Lower lobe of right lung (tissue), 2 donors: ENCODE data around the gene DGKI. TPM values are rescaled to one million over a fixed set of nuclear protein-coding genes. Genes with fewer than 3 reads are reported as not detected.
"Not testable (repeated sequence)": the region's sequence is repeated elsewhere in the genome, so short reads cannot be mapped to it uniquely, and the experiment has no call there.

Experiments used
- ATAC-seq, 2 donors: fragments of 200-7000 bp; cut with Tn5 transposase; one replicate each; pipeline ENCODE4 v1.9.1; 2020 to 2022; ENCODE audit warnings: mild to moderate bottlenecking in 2 of 2, moderate library complexity in 2 of 2
- DNase-seq: peaks from one replicate; pipeline ENCODE4 v3.0.0-alpha.2; 2020
- H3K27ac ChIP-seq: fragments of 200-600 bp; one replicate; pipeline ENCODE4 v1.8.0; 2022
- H3K27me3 ChIP-seq: fragments of 200-600 bp; one replicate; pipeline ENCODE4 v1.8.0; 2022; ENCODE audit warnings: low read depth
- H3K36me3 ChIP-seq: fragments of 200-600 bp; one replicate; pipeline ENCODE4 v1.8.0; 2022; ENCODE audit warnings: mild to moderate bottlenecking
- H3K4me1 ChIP-seq: fragments of 200-600 bp; one replicate; pipeline ENCODE4 v1.8.0; 2022
- H3K4me3 ChIP-seq: fragments of 200-600 bp; one replicate; pipeline ENCODE4 v1.8.0; 2022; ENCODE audit warnings: mild to moderate bottlenecking
- H3K9me3 ChIP-seq: fragments of 200-600 bp; one replicate; pipeline ENCODE4 v1.8.0; 2022
- intact Hi-C: fragments of 100-400 bp; cut with DNase I; formaldehyde crosslinking; loops from one replicate; pipeline ENCODE4 v1.11.0; 2022
- total RNA-seq: library from RNA; stranded (reverse); fragmentation: NEBNext Ultra II Directional; extraction: Animal tissue kit (Norgen Biotek cat#: 25700); gene quantifications from one replicate; pipeline ENCODE4 v1.2.1, GENCODE V29; 2021
- TF ChIP-seq, protein P1 (sequence below): fragments of 200-600 bp; IDR thresholded peaks from one replicate; pipeline ENCODE4 v1.8.0; 2022; ENCODE audit warnings: antibody characterized with exemption, mild to moderate bottlenecking
- donor health status: DM: no; HTN: yes; CAD: no; lungs with severe emphysema.

The DGKI gene
- total RNA-seq, 1 donor from 2014 or later = 0.09 TPM

- H3K27me3 ChIP-seq = no peaks in the 10 kb centered on the region
- intact Hi-C loops = loop anchor here (10.0 kb wide), 1 partner anchor 289 kb away; no protein-coding TSS in a partner anchor
- peaks cover 7% of the 10 kb centered on the region for H3K4me1 ChIP-seq
- no peaks in the 10 kb centered on the region for H3K9me3 ChIP-seq
- TF ChIP-seq, protein P1, sequence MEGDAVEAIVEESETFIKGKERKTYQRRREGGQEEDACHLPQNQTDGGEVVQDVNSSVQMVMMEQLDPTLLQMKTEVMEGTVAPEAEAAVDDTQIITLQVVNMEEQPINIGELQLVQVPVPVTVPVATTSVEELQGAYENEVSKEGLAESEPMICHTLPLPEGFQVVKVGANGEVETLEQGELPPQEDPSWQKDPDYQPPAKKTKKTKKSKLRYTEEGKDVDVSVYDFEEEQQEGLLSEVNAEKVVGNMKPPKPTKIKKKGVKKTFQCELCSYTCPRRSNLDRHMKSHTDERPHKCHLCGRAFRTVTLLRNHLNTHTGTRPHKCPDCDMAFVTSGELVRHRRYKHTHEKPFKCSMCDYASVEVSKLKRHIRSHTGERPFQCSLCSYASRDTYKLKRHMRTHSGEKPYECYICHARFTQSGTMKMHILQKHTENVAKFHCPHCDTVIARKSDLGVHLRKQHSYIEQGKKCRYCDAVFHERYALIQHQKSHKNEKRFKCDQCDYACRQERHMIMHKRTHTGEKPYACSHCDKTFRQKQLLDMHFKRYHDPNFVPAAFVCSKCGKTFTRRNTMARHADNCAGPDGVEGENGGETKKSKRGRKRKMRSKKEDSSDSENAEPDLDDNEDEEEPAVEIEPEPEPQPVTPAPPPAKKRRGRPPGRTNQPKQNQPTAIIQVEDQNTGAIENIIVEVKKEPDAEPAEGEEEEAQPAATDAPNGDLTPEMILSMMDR = peak; percentile 65
- H3K4me3 ChIP-seq = no peak overlapping the region
- peak; percentile 56 to 81 for ATAC-seq
- H3K36me3 ChIP-seq = no peaks in the 10 kb centered on the region
- no peak for DNase-seq
- H3K27ac ChIP-seq = no peak overlapping the region
Measured at GRCh38 chr7:137454246-137454724, 392.5 kb downstream of the DGKI start.

DNA sequence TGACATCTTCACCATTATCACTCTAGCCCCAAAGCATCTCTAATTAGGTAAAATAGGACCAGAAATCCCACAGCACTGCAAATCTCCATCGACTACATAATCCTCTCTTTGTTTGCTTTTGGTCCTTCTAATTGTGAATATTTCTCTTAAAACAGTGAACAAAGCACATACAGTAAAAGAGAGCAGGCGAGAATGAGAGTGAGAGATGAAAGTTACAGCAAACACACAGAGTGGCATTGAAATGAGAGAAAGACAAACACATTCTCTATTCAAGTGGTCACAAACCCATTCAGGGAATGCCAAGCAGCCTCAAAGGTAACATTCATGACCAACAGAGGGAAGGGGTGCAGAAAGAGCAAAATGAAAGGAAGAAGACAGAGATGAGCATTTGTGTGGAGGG, 393.4 kb downstream of the DGKI start:
- H3K4me3 ChIP-seq = no peak overlapping the region
- ATAC-seq (peak; percentile 27 to 82), DNase-seq (no peak)
- H3K36me3 ChIP-seq = no peaks in the 10 kb centered on the region
- TF ChIP-seq, protein P1 = no peak
- intact Hi-C loops = loop anchor here (10.0 kb wide), 1 partner anchor 289 kb away; no protein-coding TSS in a partner anchor
- no peaks in the 10 kb centered on the region for H3K9me3 ChIP-seq
- no peak overlapping the region for H3K27ac ChIP-seq
- H3K4me1 ChIP-seq = peaks cover 7% of the 10 kb centered on the region
- no peaks in the 10 kb centered on the region for H3K27me3 ChIP-seq

- intact Hi-C loops = no loop called here
- ATAC-seq (no peak), DNase-seq (no peak)
- TF ChIP-seq, protein P1 = no peak
- Histone ChIP-seq H3K27me3 (no peaks in the 10 kb centered on the region), H3K9me3 (no peaks in the 10 kb centered on the region), H3K4me1 (peaks cover 5% of the 10 kb centered on the region), H3K27ac (no peak overlapping the region), H3K4me3 (no peak overlapping the region), H3K36me3 (no peaks in the 10 kb centered on the region)
Measured at GRCh38 chr7:137449016-137449415, 397.8 kb downstream of the DGKI start.

- H3K27me3 ChIP-seq, ATAC-seq, H3K27ac ChIP-seq, H3K4me1 ChIP-seq, H3K9me3 ChIP-seq, intact Hi-C loops, H3K36me3 ChIP-seq, DNase-seq, H3K4me3 ChIP-seq: not testable (repeated sequence)
Measured at GRCh38 chr7:137448572-137448971, 398.2 kb downstream of the DGKI start.

- Histone ChIP-seq H3K27me3 (no peaks in the 10 kb centered on the region), H3K9me3 (no peaks in the 10 kb centered on the region), H3K4me3 (no peak overlapping the region), H3K27ac (no peak overlapping the region), H3K36me3 (no peaks in the 10 kb centered on the region), H3K4me1 (no peaks in the 10 kb centered on the region)
- no peak for DNase-seq
- intact Hi-C loops = no loop called here
- TF ChIP-seq, protein P1 = no peak
- no peak for ATAC-seq
Measured at GRCh38 chr7:137446025-137446424, 400.7 kb downstream of the DGKI start.

- Histone ChIP-seq H3K9me3 (no peaks in the 10 kb centered on the region), H3K4me1 (no peaks in the 10 kb centered on the region), H3K4me3 (no peak overlapping the region), H3K36me3 (no peaks in the 10 kb centered on the region), H3K27me3 (no peaks in the 10 kb centered on the region), H3K27ac (no peak overlapping the region)
- no peak for DNase-seq
- no peak for ATAC-seq
- TF ChIP-seq, protein P1 = no peak
- intact Hi-C loops = no loop called here
Measured at GRCh38 chr7:137445268-137445667, 401.5 kb downstream of the DGKI start.
